HG03558 (cell line): Measurements from ENCODE around the gene KNDC1.

ENCODE experiments used
- ATAC-seq: cut with Tn5 transposase; IDR thresholded peaks from one replicate; pipeline ENCODE4 v1.9.1; 2021; ENCODE audit warnings: moderate number of reproducible peaks; ENCODE audit not compliant: unreplicated experiment; ENCODE audit errors: extremely low read depth

Gene KNDC1

DNA sequence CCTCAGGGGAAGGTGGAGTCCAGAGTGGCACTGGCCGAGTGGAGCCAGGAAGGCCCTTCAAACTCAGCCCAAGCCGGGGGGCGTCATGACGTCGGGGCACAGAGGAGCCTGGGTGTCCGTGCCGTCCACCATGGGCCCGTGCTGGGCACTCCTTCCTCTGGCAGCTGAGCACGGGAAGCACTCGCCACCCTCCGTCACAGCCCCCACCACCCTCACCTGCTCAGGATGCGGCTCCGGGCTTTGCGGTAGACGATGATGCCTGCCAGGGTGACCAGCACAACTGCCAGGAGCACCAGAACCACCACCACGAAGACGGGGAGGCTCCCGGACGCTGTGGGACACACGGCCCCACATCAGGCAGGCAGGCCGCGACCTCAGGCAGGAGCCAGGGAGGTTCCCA is 108.5 kb downstream of the KNDC1 start:
- no peak for ATAC-seq

DNA sequence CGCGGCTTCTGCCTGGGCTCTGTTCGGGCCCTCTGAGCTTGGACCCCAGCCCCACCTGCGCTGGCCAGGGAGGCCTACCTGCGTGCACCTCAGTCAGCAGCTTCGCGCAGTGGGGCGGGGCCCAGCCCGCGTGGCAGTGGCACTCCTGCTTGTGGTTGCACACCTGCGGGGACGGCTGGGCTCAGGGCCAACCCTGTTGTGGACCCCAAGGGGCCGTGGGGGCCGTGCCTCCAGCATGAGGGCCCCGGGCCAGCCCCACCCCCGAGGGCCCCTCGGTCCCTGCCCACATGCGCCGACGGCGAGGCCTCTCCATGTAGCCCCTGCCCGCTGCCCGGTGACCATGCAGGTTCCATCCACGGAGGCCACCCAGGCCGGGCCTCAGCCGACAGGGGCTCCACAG is 109.3 kb downstream of the KNDC1 start:
- no peak for ATAC-seq

DNA sequence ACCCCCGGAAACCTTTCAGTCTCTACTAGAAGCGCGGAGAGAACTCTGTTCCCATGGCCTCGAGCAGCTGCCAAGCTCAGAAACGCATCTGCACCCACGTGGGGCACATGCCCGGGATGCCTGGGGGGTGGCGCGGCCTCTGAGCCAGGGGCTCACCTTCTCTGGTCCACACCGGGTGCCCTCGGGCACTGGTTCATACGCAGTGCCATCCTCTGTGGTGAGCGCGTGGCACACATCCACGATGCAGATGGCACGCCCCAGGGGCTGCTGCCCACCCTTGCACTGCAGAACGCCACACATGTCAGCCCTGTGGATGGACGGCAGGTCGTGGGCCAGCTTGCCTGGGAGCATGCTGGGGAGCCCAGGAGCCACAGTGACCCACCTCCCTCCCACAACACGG is 110.2 kb downstream of the KNDC1 start:
- no peak for ATAC-seq

DNA sequence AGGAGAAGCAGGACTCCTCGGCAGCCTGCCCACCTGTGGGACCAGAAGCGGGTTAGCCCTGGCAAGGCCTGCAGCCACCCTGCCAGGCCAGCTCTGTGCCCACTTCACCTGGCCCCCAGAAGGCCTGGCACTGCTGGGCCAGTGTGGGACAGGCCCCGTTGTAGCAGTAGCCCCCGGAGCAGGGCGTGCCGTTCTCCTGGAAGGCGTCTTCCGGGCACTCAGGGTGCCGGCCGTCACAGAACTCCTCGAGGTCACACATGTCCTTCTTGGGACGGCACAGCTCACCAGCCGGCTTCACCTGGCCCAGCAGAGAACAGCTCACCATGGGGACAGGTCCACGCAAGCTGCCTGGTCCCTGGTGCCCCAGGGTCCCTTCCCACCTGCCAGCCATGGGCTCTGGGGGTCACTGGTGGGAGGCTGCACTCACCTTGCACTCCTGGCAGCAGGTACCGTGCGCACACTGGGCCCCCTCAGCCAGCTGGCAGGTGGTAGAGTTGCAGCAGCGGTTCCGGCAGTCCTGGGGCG is 110.8 kb downstream of the KNDC1 start:
- no peak for ATAC-seq

DNA sequence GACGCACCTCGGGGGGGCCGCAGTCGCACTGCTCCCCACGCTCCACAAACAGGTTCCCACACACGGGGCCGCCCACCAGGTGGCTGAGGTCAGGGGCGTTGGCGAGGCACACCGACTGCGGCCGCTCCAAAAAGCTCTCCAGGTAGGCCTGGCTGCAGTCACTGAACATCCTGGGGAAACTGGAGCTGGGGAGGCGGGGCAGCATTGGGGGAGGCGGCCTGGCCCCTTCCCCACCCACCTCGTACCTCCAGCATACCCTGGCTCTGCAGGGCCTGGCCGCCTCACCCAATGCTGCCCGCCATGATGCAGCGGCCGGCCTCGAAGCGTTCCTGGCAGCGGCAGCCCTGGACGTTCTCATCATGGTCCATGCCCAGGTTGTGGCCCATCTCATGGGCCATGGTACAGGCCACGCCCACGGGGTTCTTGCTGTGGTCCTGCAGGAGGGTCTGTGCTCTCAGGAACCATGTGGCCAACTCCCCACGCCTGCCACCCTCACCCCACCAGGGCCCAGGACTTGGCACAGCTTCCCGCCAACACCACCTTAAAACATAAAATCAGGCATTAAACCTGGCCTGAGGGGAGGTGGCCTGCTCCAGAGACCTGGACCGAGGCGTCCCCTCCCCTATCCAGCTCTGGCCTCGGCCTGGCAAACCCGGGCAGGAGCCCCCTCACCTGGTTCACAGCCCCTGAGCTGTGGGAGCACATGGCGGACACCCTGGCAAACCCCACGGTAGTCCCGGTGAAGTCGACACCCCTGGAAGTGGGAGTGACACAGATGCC is 111.7 kb downstream of the KNDC1 start:
- no peak for ATAC-seq

DNA sequence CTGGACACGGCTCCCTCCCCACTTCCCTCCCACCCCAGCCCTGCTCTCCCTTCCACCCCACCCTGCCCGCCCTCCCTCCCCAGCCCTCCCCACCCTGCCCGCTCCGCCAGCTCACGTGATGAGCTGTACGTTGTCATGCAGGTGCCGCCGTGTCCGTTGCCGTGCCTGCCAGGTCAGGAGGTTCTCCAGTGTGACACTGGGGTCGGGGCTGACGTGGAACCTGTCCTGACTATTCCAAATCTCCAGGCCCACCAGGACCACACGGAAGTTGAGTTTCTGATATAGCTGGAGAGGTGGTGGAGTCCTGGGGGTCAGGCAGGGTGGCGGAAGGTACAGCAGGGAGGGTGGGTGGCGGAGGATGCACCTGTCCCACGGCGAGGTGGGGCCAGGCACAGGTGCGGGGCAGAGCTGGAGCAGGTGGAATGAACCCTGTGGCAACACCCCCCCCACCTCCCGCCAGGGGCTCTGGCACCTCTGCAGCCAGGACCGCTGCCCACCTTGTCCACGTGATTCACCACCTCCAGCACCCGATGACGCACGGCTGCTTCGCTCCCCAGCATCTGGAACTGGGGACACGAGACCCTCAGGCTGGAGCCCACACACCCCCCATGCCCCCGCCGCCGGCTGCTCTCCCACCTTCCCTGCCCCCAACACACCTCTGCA is 112.4 kb downstream of the KNDC1 start:
- no peak for ATAC-seq

DNA sequence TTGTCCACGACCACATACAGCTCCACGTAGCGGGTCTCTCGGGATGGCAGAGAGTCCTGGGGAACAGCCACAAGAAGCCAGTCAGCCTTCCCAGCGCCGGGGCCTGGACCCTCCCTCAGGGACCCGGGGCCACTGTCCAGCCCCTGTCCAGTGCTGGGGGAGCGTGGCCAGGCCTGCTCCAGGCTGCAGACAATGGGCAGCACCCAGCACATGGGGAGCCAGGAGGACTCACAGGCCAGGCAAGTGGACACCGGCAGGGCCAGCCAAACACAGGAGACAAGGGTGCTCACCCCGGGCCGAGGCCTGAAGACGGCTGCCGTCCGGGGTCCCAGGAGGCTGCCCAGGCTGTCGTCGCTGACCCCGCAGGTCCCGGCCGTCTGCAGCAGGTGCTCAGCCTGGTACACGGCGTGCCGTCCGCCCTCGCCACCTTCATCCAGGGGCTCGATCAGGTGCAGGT is 113.0 kb downstream of the KNDC1 start:
- no peak for ATAC-seq

DNA sequence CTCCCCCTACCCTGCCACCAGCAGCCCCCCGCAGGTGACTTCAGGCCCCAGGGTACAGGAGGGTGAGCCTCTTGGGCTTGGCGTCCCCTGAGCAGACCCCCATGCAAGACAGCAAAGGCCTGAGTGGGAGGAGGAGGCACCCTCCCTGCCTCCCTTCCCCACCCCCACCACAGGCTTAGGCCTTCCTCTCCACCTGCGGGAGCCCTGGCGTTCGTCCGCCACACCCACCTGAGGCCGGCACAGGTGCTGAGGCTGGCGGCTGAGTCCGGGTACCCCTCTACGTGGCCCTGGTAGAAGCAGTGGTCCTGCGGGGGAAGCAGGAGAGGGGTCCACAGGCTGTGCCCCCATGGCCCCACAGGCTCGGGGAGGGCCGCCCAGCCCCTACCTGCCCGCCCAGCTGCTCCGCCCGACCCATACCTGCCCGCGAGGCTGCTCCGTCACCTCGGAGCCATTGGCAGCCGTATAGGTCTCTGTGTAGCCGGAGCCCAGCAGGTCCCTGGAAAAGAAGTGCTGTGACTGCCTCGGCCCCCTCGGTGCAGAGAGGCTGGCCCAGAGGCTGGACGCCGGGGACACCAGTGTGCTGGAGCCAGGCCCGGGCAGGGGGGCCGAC is 113.6 kb downstream of the KNDC1 start:
- no peak for ATAC-seq

DNA sequence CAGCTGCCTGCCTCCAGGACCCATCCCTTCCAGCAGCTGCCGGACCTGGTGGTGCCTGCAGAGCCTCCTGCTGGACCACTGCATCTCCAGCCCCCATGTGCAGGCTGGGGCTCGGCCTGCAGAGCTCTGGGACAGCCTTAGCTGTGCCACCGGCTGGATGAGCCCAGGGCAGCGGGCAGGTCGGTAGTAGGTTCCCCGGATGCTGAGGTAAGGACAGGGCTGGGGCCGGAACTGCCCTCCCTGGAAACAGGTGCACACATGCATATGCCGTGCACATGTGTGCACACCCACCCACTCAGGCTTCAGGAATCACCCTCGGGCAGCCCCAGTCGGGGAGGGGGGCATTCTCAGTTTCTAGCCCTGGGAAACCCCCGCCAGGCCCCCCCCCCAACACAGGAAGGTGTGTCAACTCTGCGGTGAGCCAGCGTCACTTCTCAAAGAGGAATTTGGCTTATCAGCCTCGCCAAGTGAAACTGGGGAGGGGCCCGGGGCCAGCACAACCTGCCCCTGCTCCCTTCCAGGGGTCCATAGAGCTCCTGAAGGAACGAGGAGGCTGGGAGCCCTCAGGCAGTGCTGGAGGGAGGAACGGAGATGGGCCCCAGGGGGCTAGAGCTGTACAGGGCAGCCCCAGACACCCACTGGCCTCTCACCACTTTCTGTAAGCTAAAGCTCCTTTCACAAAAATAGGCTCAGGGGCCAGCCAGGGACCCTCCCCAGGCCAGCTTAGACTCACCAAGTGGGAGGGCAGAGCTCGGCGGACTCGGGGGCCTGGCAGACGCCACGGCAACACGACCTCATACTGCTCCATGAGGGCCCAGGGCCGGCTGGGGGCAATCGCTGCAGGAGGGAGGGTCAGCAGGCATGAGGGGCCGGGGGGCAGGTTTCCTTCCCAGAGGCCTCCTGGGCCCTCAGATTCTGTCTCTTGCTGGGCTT is 115.0 kb downstream of the KNDC1 start:
- ATAC-seq: peak; percentile 27

DNA sequence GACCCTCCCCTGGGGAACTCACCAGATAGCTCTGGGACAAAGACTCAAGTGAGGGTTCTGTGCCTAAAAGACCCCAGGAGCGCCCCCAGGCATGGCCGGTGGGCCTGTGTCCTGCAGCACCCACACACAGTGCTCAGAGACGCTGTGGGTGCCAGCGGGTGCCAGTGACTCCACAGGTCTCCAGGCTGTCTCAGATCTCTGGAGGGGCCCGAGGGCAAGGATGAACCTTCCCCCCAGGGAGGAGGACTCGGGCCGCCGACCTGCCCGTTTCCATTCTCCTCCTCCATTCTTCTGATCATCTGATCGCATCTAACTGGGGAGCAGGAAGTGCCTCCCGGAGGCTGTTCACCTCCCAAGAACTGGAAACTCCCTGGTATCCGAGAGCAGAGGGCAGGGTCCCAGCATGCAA is 115.7 kb downstream of the KNDC1 start:
- ATAC-seq: peak; percentile 23
